Measurements from ENCODE around the gene MAP4K3.

DNA sequence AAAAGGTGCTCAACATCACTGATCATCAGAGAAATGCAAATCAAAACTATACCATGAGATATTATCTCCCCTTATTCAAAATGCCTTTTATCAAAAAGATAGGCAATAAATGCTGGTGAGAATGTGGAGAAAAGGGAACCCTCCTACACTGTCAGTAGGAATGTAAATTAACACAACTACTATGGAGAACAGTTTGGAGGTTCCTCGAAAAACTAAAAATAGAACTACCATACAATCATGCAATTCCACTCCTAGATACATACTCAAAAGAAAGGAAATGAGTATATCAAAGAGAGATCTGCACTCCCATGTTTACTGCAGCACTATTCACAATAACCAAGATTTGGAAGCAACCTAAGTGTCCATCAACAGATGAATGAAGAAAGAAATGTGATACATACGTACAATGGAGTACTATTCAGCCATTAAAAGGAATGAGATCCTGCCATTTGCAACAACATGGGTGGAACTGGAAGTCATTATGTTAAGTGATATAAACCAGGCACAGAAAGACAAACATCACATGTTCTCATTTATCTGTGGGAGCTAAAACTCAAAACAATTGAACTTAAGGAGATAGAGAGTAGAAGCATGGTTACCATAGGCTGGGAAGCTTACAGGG is 63.8 kb downstream of the MAP4K3 start:
- TF ChIP-seq BHLHE40 (IDR thresholded peaks at IDR 0.05; ENCODE audit: borderline replicate concordance): no peak
- TF ChIP-seq SP1 (IDR thresholded peaks at IDR 0.05): no peak
- no peak for TF ChIP-seq FOXK2 (IDR thresholded peaks at IDR 0.05)
- TF ChIP-seq TARDBP (IDR thresholded peaks at IDR 0.05): no peak
- no peak for TF ChIP-seq NFRKB (IDR thresholded peaks at IDR 0.05)
- no peak for TF ChIP-seq CTBP1 (IDR thresholded peaks at IDR 0.05; ENCODE audit: borderline replicate concordance)
- TF ChIP-seq SUZ12 (IDR thresholded peaks at IDR 0.05): no peak
- TF ChIP-seq FOXA1 (IDR thresholded peaks at IDR 0.05): no peak
- no peak for TF ChIP-seq FOXM1 (IDR thresholded peaks at IDR 0.05; ENCODE audit: borderline replicate concordance)
